ENCODE measurements around the gene RYR1. TPM values are rescaled to one million over a fixed set of nuclear protein-coding genes. Genes with fewer than 3 reads are reported as not detected.

RYR1 gene
- total RNA-seq, 1 donor = not detected

- TF ChIP-seq CTCF (IDR thresholded peaks at IDR 0.05; ENCODE audit: insufficient read depth, low read length) = no peak
- no peak for DNase-seq (ENCODE audit: low read depth)
- no peak overlapping the region for H3K4me3 ChIP-seq (ENCODE audit: low read depth, low read length)
These were observed 127.6 kb downstream of the RYR1 start for GRCh38 chr19:38561053-38561606.

GRCh38 chr19:38561658-38562057 lies 128.2 kb downstream of the RYR1 start:
- DNase-seq (ENCODE audit: low read depth) = no peak
- no peak for TF ChIP-seq CTCF (IDR thresholded peaks at IDR 0.05; ENCODE audit: insufficient read depth, low read length)
- no peak overlapping the region for H3K4me3 ChIP-seq (ENCODE audit: low read depth, low read length)

GRCh38 chr19:38562096-38562495 lies 128.6 kb downstream of the RYR1 start:
- TF ChIP-seq CTCF (IDR thresholded peaks at IDR 0.05; ENCODE audit: insufficient read depth, low read length) = no peak
- H3K4me3 ChIP-seq (ENCODE audit: low read depth, low read length) = no peak overlapping the region
- DNase-seq (ENCODE audit: low read depth) = no peak

GRCh38 chr19:38563475-38563874 lies 130.0 kb downstream of the RYR1 start:
- DNase-seq (ENCODE audit: low read depth) = no peak
- no peak for TF ChIP-seq CTCF (IDR thresholded peaks at IDR 0.05; ENCODE audit: insufficient read depth, low read length)
- no peak overlapping the region for H3K4me3 ChIP-seq (ENCODE audit: low read depth, low read length)

GRCh38 chr19:38564981-38565690 lies 131.6 kb downstream of the RYR1 start:
- no peak overlapping the region for H3K4me3 ChIP-seq (ENCODE audit: low read depth, low read length)
- TF ChIP-seq CTCF (IDR thresholded peaks at IDR 0.05; ENCODE audit: insufficient read depth, low read length) = no peak
- DNase-seq (ENCODE audit: low read depth) = no peak

- DNase-seq (ENCODE audit: low read depth) = no peak
- H3K4me3 ChIP-seq (ENCODE audit: low read depth, low read length) = no peak overlapping the region
- no peak for TF ChIP-seq CTCF (IDR thresholded peaks at IDR 0.05; ENCODE audit: insufficient read depth, low read length)
These were observed 132.2 kb downstream of the RYR1 start for GRCh38 chr19:38565691-38566105.

Measured in fibroblast of the aortic adventitia (primary cell).